Body of pancreas (tissue), 4 donors: Measurements from ENCODE around the gene CZIB.

Experiments
- POLR2A ChIP-seq, 3 donors: fragments of 450-650 bp; IDR thresholded peaks; one replicate each; pipeline ENCODE4 v1.6.1; 2016; ENCODE audit warnings: antibody characterized with exemption in 3 of 3, mild to moderate bottlenecking in 2 of 3
- TF ChIP-seq, protein P1 (sequence below), 7 experiments: fragments of 450-650 bp in 4 of 7; fragments of 200-600 bp in 3 of 7; sonication (generic) in 3 of 7; IDR thresholded peaks; one replicate each; pipeline ENCODE4 v1.5.1; 2016 to 2019; ENCODE audit warnings: antibody characterized with exemption in 7 of 7

DNA sequence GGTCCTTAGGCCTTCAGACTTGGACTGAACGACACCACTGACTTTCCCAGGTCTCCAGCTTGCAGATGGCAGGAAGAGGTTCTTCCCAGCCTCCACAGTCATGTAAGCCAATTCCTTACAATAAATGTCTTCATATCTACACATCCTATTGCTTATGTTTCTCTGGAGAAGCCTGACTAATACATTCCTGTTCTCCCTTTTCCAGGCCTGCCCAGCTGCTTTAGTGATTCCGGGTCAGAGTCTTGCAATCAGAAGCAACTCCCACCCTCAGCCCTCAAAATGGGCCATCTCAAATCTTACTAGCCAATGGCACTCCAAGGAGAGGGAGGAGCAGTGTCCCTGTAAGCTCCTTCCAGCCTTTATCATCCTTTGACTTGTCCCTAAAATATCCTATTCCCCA is 40.2 kb downstream of the CZIB start:
- no peak for TF ChIP-seq POLR2A (IDR thresholded peaks at IDR 0.05)
- TF ChIP-seq, protein P1, sequence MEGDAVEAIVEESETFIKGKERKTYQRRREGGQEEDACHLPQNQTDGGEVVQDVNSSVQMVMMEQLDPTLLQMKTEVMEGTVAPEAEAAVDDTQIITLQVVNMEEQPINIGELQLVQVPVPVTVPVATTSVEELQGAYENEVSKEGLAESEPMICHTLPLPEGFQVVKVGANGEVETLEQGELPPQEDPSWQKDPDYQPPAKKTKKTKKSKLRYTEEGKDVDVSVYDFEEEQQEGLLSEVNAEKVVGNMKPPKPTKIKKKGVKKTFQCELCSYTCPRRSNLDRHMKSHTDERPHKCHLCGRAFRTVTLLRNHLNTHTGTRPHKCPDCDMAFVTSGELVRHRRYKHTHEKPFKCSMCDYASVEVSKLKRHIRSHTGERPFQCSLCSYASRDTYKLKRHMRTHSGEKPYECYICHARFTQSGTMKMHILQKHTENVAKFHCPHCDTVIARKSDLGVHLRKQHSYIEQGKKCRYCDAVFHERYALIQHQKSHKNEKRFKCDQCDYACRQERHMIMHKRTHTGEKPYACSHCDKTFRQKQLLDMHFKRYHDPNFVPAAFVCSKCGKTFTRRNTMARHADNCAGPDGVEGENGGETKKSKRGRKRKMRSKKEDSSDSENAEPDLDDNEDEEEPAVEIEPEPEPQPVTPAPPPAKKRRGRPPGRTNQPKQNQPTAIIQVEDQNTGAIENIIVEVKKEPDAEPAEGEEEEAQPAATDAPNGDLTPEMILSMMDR (IDR thresholded peaks at IDR 0.05) = no peak
